Measurements from ENCODE around the gene GLYR1.
A peak's percentile ranks its signal among the peaks of the same experiment; 100 is the strongest.

The GLYR1 gene

DNA sequence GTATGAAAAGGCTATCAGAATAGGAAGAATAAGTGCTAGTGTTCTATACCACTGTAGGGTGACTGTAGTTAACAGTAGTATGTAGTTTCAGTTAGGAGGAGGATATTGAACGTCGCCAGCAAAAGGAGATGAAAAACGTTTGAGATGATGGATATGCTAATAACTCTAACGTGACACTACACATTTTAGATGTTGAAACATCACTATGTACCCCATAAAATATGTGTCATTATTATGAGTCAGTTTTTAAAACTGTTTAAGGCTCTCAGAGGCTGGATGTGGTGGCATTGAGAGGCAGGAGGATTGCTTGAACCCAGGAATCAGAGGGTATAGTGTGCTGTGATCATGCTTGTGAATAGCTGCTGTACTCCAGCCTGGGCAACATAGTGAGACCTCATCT, 32.0 kb upstream of the GLYR1 start:
- no peak for DNase-seq

DNA sequence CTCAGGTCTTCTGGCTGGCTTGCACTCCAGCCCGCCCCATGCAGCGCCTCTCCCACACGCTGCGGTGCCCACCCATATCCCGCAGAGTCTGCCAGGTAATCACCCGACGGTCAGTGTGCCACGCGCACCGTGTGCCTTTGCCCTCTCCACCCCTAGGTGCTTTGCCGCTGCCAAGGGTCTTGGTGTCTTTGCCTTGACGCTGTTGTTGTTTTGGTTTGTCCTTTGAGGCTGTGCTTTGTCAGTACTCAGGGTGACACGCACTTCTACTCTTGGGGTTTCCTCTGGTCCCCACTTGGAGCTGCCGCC, 30.2 kb upstream of the GLYR1 start:
- DNase-seq = no peak

- DNase-seq = no peak
Observed at GRCh38 chr16:4876646-4877379, 29.7 kb upstream of the GLYR1 start.

DNA sequence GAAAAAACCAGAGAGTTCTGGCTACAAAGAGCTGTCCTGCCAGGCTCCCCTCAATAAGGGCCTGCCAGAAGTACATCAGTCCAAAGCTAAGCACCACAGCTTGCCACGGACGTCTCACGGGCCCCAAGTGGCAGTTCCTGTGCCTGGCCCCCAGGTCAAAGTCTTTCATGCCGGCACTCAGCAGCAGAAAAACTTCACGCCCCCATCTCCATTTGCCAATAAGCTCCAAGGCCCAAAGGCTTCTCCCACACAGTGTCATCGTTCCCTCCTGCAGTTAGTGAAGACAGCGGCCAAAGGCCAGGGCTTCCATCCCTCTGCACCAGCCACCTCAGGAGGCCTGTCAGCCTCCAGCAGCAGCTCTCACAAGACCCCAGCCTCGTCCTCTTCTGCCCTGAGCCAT, 27.6 kb upstream of the GLYR1 start:
- no peak for DNase-seq

DNA sequence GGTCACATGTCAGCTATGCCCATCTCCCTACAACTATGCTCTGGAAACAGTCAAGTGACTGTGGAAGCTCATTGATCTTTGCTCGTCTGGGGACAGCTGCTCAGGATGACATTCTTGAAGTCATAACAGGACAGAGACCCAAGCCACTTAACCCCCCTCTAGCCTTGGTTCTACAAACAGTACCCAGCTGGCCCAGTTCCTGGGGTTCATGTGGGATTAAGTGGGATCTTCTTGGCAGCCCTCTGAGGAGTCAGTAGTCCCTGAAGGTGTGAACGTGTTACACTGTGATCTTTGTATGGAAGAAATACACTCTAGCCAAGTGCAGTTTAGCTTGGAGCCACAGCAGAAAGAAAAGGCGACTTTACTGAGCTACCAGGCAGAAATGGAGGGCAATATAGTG, 26.0 kb upstream of the GLYR1 start:
- no peak for DNase-seq

DNA sequence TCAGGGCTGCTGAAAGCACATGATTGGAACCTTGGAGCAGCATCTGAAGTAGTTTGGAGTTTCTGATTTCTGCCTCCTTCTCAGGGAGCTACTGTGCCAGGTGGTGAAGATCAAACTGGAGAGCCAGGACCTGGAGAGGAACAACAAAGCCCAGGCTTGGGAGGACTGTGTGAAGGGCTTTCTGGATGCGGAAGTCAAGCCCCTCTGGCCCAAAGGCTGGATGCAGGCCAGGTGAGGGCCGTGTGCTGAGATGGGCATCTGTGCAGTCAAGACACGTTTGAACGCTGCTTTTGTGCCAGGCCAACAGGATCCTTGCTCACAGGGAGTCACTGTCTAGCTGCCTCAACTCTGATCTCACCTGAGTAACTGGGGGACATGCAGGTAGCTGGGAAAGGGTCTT, 24.0 kb upstream of the GLYR1 start:
- DNase-seq = no peak

DNA sequence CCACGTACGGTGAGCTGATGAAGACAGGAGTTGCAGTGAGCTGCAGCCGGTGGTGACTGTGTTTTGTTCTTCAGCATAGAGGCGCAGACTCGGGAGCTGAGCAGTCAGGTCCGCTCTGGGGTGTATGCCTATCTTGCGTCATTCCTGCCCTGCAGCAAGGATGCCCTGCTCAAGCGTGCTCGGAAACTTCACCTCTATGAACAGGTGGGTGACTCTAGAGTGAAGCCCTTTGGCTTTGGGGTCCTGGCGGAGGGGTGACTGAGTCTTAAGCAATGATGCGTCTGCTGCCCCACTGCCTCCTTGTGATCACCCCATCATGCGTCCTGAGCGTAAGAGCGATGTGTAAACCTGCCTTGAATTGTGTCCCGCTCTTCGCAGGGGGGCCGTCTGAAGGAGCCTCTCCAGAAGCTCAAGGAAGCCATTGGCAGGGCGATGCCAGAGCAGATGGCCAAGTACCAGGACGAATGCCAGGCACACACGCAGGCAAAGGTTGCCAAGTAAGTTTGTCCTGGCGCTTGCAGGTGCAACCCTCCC, 23.1 kb upstream of the GLYR1 start:
- no peak for DNase-seq

- no peak for DNase-seq
Observed at GRCh38 chr16:4869147-4869805, 22.2 kb upstream of the GLYR1 start.

DNA sequence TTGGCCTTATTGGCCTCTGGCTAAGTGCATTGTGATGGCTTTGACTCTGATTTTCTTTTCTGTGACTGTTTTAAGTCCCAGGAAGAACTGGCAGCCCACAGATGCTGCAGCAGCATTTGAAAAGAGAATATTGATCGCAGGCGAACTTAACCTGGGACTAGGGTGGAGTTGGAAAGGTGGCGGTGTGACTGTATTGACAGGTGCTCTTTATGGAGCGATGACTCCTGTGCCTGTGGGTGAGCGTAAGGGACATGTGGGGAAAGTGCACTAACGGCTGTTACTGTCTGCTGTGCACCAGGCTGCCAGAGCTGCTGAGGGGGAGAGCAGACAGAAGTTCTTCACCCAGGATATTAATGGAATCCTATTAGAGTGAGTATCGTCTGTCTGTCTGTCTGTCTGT, 21.4 kb upstream of the GLYR1 start:
- no peak for DNase-seq

- no peak for DNase-seq
Observed at GRCh38 chr16:4868026-4868425, 20.9 kb upstream of the GLYR1 start.

- DNase-seq = no peak
Observed at GRCh38 chr16:4866586-4866985, 19.5 kb upstream of the GLYR1 start.

- no peak for DNase-seq
Observed at GRCh38 chr16:4865231-4865860, 18.3 kb upstream of the GLYR1 start.

GRCh38 chr16:4864728-4865127, 17.6 kb upstream of the GLYR1 start:
- no peak for DNase-seq

- no peak for DNase-seq
Observed at GRCh38 chr16:4862639-4863038, 15.6 kb upstream of the GLYR1 start.

- no peak for DNase-seq
Observed at GRCh38 chr16:4860727-4861342, 13.7 kb upstream of the GLYR1 start.

GRCh38 chr16:4859900-4860255, 12.8 kb upstream of the GLYR1 start:
- DNase-seq = no peak

GRCh38 chr16:4859190-4859899, 12.3 kb upstream of the GLYR1 start:
- DNase-seq = no peak

- DNase-seq = no peak
Observed at GRCh38 chr16:4855804-4856203, 8.7 kb upstream of the GLYR1 start.

DNA sequence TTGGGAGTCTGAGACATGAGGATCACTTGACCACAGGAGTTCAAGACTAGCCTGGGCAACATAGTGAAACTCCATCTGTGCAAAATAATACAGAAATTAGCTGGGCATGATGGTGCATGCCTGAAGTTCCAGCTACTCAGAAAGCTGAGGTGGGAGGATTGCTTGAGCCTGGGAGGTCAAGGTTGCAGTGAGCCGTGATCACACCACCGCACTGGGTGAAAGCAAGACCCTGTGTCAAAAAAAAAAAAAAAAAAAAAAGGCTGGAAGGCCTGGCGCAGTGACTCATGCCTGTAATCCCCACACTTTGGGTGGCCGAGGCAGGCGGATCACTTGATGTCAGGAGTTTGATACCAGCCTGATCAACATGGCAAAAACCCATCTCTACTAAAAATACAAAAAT, 8.3 kb upstream of the GLYR1 start:
- DNase-seq = no peak

DNA sequence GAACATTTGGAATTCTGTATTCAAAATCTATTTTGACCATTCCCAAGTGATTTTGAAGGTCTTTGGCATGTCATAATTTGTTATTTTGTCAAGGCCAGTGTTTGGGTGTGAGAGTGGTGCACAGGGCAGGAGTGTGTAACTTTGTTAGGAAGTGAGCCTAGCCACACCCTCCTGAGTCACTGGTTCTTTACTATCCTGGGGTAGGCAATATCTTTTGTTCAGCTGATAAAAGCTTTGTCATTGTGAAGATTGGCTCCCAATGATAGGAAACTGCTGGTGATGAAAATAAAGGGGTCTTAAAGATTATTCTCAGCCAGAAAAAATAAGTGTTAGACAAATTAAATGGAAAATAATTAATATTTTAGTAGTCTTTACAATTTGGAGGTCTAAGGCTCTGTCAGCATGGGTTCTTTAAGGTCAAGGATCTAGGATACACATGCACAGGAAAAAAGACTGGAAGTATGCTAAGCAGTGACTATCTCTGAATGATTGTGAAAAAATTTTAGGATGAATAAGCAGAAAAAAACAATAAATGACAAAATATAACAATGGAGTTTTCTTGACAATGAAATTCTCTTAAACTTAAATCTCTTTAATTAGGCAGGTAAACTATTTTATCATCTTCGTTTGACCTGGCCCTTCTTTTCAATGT, 5.3 kb upstream of the GLYR1 start:
- DNase-seq = no peak

GRCh38 chr16:4850211-4850610, 3.1 kb upstream of the GLYR1 start:
- no peak for DNase-seq

DNA sequence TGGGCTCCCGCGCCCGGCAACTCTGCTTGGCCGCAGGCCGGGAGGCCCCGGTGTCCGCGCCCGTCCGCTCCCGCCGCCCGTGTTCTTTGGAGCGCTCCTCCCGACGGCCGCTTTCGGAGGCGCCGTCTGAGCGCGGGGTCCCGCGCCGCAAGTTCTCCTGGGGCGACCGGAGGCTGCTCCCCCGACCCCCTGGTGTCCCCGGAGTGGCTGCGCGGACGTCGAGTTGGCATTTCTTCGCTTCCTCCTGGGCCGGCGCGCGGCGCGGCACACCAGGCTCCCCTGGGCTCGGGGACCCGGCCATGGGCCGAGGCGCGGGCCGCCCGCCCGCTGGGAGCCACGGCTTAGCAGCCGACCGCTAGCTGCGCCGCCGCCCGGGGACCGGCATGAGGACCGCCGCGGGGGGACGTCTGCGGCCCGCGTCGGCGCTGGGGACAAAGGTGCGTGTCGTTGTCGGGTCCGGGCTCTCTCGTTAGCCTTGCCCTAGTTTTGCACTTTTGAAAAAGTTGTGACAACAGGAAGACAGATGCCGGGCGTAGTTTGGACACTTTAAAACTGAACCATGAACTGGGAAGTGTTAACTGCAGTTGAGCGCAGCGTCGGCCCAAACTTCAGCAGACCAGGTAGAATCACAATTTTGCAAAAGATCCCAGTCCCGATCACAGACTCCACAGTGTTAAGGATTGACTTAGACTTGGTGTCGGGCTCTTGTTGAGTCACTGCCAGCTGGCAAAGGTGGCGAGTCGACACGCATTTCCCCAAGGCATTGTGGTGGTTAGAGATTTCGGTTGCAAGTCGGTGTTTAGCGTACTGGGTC, 893 bp upstream of the GLYR1 start:
- DNase-seq = peak in 1 of 2 experiments; percentile 28
